ENCODE measurements around the gene KMT2E. TPM values are rescaled to one million over a fixed set of nuclear protein-coding genes. Genes with fewer than 3 reads are reported as not detected.
"Not testable (repeated sequence)": the region's sequence is repeated elsewhere in the genome, so short reads cannot be mapped to it uniquely, and the experiment has no call there.

The KMT2E gene, protein sequence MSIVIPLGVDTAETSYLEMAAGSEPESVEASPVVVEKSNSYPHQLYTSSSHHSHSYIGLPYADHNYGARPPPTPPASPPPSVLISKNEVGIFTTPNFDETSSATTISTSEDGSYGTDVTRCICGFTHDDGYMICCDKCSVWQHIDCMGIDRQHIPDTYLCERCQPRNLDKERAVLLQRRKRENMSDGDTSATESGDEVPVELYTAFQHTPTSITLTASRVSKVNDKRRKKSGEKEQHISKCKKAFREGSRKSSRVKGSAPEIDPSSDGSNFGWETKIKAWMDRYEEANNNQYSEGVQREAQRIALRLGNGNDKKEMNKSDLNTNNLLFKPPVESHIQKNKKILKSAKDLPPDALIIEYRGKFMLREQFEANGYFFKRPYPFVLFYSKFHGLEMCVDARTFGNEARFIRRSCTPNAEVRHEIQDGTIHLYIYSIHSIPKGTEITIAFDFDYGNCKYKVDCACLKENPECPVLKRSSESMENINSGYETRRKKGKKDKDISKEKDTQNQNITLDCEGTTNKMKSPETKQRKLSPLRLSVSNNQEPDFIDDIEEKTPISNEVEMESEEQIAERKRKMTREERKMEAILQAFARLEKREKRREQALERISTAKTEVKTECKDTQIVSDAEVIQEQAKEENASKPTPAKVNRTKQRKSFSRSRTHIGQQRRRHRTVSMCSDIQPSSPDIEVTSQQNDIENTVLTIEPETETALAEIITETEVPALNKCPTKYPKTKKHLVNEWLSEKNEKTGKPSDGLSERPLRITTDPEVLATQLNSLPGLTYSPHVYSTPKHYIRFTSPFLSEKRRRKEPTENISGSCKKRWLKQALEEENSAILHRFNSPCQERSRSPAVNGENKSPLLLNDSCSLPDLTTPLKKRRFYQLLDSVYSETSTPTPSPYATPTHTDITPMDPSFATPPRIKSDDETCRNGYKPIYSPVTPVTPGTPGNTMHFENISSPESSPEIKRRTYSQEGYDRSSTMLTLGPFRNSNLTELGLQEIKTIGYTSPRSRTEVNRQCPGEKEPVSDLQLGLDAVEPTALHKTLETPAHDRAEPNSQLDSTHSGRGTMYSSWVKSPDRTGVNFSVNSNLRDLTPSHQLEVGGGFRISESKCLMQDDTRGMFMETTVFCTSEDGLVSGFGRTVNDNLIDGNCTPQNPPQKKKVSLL (N-terminal part only)
- 41.2 TPM for polyA plus RNA-seq (ENCODE audit: insufficient read length)

DNA sequence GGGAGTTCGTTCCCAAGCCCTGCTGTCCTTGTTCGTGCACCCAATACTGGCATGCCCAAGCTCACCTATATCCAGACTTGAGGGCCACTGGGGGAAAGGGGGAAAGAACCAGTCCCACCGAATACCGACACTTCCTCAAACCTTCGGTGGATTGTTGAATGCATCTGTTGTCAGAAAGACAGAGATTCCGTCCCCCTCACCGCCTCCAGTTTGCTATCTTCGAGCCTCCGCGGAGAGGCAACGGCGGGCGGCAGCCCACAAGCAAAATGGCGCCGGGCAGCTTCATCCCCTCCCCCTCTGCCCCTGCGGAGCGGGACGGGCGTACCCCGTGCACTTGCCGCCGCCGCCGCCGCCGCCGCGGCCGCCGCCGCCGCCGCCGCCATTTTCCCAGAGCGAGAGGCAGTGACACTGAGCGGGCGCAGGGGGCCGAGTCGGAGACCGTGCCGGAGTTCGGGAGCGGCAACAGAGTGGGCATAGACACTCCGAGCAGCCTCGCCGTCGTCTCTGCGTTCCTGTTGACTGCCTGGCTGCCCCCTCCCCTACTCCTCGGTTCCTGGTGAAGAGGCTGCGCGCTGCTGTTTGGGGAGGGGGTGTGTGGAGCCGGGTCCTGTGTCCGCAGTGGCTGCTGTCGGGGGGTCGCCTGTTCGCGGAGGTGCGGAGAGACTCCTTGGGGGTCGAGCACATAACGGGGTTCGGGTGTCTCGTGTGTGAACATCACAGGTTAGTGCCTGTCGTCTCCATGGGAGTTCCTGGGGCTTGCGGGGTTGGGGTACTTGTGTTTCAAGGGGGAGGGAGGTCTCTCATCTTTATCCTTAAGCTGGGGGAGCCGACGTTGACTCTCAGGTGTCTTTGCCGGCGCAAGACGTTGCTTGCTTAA, at the start of gene KMT2E:
TSS of gene KMT2E (plus strand) at position 390 of the 877 bp plus-strand sequence. CDS start 26,748 bp downstream, outside the sequence.
- DNase-seq, result peak; percentile 91

DNA sequence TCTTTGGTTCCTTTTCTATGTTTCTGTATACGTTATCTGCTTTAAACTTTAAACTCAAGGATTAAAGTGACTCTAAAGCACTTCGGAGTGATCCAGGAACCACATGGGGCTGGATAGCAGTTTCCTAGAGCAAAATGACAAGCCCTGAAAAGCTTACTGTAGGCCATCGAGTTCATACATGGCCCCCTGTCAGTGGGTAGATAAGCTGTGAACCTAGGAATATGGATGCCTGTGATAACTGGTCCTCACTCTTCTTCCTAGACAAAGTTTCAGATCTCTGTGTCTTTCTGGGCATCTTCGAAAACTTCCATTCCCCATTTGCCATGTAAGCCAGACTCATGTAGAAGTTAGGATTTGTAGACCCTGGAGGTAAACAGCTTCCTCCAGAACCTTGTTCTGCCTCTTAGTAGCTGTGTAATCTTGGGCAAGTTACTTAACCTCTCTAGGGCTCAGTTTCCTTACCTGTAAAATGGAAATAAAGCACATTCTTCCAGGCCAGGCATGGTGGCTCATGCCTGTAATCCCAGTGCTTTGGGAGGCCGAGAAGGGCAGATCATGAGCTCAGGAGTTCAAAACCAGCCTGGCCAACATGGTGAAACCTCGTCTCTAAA, 49.3 kb upstream of the KMT2E start:
- no peak for DNase-seq

DNA sequence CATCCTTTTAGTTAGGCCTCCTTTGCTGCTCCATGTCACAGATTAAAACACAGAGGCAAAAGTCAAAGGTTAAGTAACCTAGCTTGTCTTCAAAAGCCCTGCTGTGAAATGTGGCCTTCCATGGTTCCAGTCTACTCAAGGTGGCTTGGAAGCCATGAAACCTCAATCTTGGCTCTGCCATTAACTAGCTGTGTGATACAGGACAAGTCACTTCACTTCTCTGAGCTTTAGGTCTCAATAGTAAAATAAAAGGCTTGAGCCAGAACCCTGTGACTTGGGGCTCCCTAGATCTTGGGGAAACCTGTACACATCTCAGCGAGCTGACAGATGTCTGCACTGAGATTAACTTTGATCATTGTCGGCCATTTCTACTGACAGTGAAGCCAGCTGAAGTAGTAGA, 48.0 kb upstream of the KMT2E start:
- DNase-seq, result no peak

DNA sequence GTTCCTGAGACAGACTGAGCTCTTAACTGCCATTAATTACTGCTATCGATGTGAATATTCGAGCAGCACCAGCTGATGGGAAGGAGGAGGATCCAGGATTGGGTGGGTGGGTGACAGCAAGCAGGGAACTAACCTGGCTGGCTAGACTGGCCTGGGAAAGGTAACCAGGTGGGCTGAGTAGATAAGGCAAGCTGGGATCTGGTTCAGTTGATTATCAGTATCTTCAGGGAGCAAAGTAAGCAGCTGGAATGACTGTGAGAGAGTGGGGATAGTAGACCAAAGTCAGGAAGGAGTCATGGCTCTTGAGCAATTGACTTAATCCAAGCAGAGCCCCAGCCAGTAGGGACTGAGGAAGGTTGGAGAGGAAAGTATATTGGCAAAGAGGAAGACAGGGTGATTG, 46.9 kb upstream of the KMT2E start:
- DNase-seq, result no peak

DNA sequence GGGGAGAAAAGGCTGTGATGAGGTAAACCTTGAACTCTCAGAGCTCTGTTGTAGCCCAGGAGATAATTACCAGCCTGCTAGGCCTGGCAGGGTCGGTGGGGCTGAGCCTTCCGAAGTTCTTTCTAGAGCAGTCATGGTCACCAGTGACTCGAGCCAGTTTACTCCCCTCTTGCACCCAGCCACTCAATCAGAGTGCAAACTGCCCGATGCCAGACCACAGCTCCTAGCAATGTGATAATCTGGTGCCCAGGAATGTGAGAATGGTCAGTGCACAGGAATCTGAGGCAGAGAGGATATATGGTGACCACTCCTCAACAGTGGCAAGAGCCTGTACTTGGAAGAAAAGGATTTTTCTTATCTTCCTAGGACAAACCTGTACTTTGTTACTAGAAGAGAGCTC, 46.4 kb upstream of the KMT2E start:
- DNase-seq, result no peak

DNA sequence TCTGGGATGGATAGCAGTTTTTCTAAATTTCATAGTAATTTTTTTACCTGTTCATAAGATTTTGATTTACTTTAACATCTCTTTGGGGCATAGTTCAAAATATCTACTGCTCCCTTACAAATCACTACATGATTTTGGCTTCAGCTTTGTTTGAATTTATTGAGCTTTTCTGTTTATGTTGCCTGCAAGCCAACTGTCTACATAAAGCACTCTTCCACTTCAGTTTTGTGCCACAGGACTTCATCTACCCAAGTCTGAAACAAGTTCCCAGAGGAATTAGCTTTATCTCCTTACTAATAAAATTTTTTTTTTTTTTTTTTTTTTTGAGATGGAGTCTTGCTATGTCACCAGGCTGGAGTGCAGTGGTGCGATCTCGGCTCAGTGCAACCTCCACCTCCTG, 45.4 kb upstream of the KMT2E start:
- no peak for DNase-seq

DNA sequence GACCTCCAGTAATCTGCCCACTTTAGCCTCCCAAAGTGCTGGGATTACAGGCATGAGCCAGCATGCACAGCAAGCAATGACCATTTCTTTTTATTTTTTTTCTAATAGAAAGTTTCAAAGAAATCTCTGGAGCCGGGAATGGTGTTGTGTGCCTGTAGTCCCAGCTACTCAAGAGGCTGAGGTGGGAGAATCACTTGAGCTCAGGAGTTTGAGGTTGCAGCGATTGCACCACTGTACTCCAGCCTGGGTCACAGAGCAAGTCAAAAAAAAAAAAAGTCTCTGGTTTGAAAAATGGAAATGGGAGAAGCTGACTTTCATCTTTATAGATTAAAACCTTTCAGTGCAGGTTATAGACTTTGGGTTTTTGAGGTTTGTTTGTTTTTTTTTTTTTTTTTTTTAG, 44.8 kb upstream of the KMT2E start:
- DNase-seq, result no peak

DNA sequence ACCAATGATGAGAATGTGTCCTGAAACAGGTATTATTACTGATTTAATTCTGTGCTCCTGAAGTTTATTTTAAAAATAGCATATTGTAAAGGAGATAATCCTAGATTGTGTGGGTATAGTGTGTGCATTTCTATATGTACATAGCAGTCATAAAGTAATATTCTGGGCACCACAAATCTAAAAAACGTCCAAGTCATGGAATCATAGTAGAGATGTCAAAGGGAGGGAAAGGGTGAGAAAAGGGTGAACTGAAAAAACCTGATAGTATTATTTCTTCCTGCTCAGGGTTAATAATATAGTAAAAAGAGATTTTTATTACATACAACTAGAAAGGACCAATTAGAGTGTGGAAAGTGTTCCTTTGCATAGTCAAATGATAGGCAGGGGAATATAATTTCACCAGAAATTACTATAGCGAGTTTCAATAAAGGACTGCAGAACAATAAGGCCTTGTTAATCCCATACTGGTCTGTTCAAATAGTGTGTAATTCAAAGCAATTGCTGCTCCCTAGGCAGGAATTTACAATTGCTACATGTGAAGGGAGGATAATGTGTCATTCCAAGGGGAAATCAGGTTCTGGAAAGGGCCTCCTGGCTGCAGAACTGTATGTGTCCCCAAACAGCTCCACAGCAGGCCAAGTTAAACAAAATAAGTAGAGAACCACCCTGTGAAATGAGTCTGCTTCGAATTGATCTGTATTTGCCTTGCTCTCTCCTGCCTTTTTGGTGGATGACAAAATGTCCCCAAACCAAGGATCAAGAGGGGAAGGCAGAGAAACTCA, 42.5 kb upstream of the KMT2E start:
- no peak for DNase-seq

DNA sequence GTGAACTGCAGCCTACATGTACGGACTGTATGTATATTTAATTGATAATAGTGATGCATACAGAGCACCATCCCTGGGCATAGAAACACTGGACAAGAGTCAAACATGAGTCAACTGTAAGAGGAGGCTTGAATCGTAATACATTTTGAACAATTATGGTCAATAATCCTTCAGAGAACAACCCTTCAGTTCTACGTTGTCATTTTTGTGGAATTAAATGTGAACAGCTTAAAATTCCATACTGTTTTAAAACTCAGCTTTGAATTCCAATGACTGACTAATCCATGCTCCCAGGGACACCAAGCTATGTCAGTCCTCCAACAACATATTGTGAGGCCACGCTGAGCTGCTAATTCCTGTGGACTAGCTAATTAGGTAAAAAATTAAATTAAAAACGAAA, 41.5 kb upstream of the KMT2E start:
- DNase-seq, result no peak

DNA sequence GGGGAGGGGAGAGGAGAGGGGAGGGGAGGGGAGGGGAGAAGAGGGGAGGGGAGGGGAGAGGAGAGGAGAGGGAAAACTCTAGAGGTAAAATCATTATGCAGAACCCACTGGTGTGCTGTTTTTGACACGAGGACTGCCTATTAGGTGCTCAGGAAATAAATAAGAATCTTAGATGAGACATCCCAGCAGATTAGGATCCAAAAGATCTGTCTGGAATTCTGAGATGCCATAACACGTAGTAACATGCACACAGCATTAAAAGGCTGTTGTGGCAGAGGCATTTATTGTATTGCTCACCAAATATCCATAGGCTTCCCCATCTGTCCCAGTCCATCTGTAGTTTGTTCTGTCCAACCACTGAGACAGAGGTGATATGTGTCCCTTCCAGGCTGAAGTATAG, 40.8 kb upstream of the KMT2E start:
- DNase-seq, result no peak

DNA sequence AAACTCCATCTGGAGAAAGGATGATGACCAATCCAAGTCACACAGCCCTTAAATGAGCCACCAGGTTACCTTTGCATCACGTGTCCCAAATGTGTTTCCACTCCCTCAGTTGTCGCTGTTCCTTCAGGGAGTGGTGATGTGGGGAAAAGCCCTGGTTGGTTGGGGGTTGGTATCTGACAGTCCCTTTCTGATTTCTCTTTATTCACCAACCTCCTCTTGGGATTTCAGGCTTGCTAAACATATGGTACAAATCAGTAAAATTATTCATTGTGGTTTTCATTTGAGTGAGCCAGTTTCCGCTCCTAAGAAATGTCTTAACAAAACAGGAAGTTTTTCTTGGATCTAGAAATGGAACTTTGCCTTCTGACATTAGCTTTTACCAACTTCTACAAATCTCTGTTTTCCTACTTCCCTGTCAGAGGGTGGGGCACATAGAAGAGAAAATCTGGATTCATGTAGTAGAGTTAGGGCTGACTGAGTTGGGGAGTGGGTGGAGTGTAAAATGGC, 40.0 kb upstream of the KMT2E start:
- DNase-seq, result no peak

DNA sequence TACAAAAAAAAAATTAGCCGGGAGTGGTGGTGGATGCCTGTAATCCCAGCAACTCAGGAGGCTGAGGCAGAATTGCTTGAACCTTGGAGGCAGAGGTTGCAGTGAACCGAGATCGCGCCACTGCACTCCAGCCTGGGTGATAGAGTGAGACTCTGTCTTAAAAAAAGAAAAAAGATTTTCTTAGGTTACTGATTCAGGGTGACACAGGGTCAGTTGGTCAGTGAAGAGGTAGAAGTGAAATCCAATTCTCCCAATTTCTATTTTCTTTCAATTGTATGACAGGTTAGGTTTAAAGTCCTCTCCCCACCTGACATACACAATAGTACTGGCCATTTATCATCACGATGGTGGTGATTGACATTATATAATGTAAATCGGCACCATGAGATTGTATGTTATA, 38.5 kb upstream of the KMT2E start:
- not testable (repeated sequence) for DNase-seq

DNA sequence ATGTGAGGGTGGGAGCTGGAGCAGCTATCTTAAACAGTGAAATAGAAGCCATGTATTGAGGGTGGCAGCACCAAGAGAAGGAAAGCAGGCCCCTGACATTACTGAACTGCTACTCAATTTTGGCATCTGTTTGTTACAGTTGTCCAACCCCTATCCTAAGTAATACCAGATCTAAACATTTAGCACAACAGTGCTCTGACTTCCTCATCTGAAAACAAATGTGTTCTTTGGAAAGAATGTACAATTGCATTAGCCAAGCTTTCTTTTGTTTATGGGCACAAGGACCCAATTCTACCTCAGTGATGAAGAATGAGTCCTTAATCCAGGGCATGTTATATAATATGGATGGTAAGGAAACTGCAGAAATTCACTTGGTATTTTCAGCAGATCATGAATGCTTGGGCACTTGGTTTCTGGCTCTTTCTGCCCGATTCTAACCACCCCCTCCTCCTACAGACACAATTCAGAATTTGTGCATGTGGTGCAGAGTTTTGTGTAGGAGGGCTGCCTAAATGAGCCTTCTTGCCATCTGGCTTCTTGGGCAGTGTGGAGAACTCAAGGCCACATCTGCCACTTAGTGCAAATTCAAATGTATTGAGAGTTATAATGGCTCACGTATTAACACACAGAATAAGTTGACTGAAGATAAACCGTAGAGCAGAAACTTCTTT, 36.9 kb upstream of the KMT2E start:
- DNase-seq, result no peak

DNA sequence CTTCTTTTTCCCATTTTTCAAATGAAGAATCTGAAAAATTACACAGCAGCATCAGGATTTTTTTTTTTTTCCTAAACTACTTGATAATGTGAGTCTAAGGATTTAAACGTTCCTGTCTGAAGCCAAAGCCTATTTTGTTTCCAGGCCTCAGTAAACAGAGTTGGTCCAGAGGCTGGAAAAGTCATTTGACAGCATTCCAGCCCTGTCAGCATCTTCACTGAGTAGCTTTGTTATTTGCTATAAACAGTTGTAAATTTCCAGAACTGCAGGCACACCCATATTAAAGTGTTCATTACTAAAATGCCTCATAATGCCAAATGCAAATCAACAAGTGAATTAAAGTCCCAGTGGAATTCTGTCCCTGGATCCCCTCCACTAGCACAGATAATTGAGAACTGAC, 35.5 kb upstream of the KMT2E start:
- peak; percentile 64 for DNase-seq

DNA sequence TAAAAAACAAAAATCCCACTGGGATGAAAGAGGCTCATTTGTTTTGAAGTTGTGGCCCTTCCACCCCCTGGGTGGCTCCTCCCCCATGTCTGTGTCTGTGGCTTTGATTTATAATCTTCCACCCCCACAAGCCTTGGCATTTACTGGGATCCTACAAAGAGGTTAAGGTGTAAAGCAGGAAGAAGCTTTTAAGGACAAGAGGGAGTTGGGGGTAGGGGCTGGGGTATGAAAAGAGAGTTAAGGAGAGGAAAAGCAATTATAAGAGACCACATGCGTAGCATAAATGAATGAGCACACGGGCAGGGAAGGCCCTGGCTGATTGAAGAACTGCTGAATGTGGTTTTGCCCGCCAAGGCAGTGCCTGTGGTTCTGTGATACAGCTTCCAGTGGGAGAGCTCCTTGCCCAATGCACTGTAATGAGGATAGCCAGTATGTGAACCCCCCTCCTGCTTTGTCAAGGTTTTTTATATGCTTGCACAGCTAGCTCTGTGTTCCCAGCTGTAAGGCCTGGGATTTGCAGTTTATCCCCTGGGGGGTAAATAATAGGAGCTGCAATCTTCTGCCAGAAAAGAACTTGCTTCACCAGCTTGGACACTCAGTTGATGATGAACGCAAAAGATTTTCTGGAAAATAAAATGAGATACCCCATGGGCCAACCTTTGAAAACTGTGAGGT, 34.7 kb upstream of the KMT2E start:
- no peak for DNase-seq

DNA sequence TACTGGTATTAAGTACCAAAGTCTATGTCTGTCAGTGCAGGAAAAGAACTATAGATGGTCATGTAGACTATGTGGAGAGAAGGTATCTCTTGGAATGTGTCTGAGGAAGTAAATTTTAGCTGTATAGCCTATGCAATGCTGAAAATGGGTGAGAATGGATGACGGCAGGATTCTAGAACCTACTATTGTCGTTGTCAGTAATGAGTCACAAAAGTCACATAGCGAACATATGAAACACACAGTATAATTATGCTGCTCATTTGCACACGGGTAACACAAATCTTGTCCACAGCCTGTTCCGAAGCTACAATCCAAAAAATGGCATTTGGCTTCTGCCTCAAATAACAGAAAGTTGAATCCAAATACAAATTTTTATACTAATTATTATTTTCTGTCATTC, 33.6 kb upstream of the KMT2E start:
- DNase-seq, result no peak

DNA sequence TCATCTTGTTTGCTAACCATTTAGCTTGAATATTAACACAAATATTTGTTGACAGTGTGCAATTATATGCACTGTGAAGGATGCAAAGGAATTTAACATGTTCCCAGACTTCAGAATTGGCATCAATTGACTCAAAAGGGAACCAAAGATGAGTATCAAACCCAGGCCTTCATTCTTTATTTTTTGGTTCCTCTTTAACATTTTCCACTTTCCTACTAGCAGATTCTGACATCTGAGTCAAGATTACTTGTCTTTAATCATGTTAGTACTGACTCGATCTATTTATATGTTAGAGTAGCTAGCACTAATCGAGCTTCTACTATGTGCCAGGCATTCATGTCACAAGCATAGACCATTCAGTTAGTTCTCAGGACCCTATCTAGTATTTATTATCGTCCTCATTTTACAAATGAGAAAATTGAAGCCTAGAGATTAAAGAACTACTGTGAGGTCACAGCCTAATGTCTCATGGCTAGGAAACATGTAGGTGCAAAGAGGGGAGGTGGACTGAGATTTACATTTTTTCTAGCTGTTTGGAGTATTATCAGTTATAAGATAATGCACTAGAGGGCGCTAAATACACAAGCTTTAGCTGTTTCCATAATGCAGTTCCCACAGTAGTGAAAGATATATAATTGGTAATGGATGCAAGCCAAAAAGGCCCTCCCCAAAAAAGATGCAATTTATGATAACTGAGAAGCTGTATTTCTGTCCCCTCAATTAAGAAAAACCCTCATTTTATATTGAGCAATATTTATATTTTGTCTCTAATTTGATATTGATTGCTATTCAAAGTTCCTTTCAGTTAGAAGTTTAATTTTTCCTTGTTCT, 32.9 kb upstream of the KMT2E start:
- no peak for DNase-seq

DNA sequence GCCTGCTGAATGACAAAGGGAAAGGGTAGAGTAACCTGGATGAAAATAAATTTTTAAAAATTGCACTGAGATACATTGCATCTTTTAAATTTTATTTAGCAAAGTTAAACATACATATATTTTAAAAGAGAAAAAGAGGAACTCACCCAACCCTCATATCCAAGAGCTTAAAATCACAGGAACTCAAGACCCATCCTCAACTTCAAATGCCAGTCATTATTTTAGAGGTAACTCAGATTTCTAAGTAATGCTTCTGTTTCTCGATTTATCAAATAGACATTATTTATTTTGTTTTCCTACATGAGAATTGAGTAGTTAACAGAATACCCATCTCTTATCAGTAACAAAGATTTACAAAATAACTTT, 32.4 kb upstream of the KMT2E start:
- no peak for DNase-seq
